ENCODE results near the gene TMEM218.

GRCh38 chr11:125111001-125111342, 454 bp downstream of the TMEM218 start:
- TF ChIP-seq CTCF (IDR thresholded peaks at IDR 0.05), result no peak
- no peak for TF ChIP-seq POLR2AphosphoS5 (IDR thresholded peaks at IDR 0.05)

Data from suprapubic skin (tissue), 3 donors.